CD14-positive monocyte (primary cell): ENCODE measurements around the gene ZNF439. TPM values are rescaled to one million over a fixed set of nuclear protein-coding genes. Genes with fewer than 3 reads are reported as not detected.
"Not testable (repeated sequence)": the region's sequence is repeated elsewhere in the genome, so short reads cannot be mapped to it uniquely, and the experiment has no call there.

ENCODE experiments used
- DNase-seq, 3 donors: peaks; one replicate each; pipeline ENCODE4 v3.0.0-alpha.2; 2011 to 2022
- H2AFZ ChIP-seq: 2 replicates; pipeline ENCODE4 v1.6.0; 2012; ENCODE audit warnings: mild to moderate bottlenecking, low read depth, low read length, inconsistent platforms; ENCODE audit not compliant: insufficient read depth, poor library complexity, severe bottlenecking
- H3K27ac ChIP-seq, 2 donors: 1 replicate in 1 of 2; 2 replicates in 1 of 2; pipeline ENCODE4 v1.5.1; 2012 to 2013; ENCODE audit warnings: low read length in 2 of 2, control low read depth in 1 of 2, inconsistent platforms in 1 of 2, low read depth in 1 of 2, mild to moderate bottlenecking in 1 of 2
- H3K27me3 ChIP-seq, 2 donors: one replicate each; pipeline versions ENCODE4 v1.6.0 to v1.6.1; 2011 to 2013; ENCODE audit warnings: low read length in 2 of 2; ENCODE audit not compliant: control insufficient read depth in 2 of 2, insufficient read depth in 2 of 2
- H3K36me3 ChIP-seq, 2 donors: replicated peaks in 1 of 2; 1 replicate in 1 of 2; 2 replicates in 1 of 2; pipeline versions ENCODE4 v1.5.1 to v1.6.1; 2012 to 2013; ENCODE audit warnings: low read length in 2 of 2, control low read depth in 1 of 2, inconsistent platforms in 1 of 2, mild to moderate bottlenecking in 1 of 2; ENCODE audit not compliant: insufficient read depth in 2 of 2, control insufficient read depth in 1 of 2
- H3K4me1 ChIP-seq, 2 donors: 1 replicate in 1 of 2; 2 replicates in 1 of 2; pipeline versions ENCODE4 v1.5.1 to v1.6.1; 2012 to 2013; ENCODE audit warnings: low read length in 2 of 2, control low read depth in 1 of 2, inconsistent platforms in 1 of 2, mild to moderate bottlenecking in 1 of 2, moderate library complexity in 1 of 2; ENCODE audit not compliant: insufficient read depth in 2 of 2, control insufficient read depth in 1 of 2
- H3K4me2 ChIP-seq: replicated peaks from 2 replicates; pipeline ENCODE3; 2012; ENCODE audit warnings: low read length, moderate library complexity, mild to moderate bottlenecking; ENCODE audit not compliant: poor library complexity, severe bottlenecking; ENCODE audit errors: extremely low read depth
- H3K4me3 ChIP-seq, 3 experiments: fragments of 200-600 bp in 1 of 3; sonication (generic) in 1 of 3; replicated peaks in 1 of 3; 1 replicate in 2 of 3; 2 replicates in 1 of 3; pipeline ENCODE4 v1.5.1; 2011 to 2013; ENCODE audit warnings: low read length in 3 of 3, mild to moderate bottlenecking in 3 of 3, control low read depth in 2 of 3, low read depth in 2 of 3, inconsistent platforms in 1 of 3, moderate library complexity in 1 of 3
- H3K79me2 ChIP-seq: 2 replicates; pipeline ENCODE4 v1.6.0; 2012; ENCODE audit warnings: mild to moderate bottlenecking, control low read depth, inconsistent platforms, low read length, moderate library complexity; ENCODE audit not compliant: insufficient read depth
- H3K9ac ChIP-seq: 2 replicates; pipeline ENCODE4 v1.6.0; 2017; ENCODE audit warnings: low read length, mild to moderate bottlenecking; ENCODE audit not compliant: insufficient read depth, poor library complexity, severe bottlenecking
- H3K9me3 ChIP-seq, 2 donors: replicated peaks in 1 of 2; 1 replicate in 1 of 2; 2 replicates in 1 of 2; pipeline versions ENCODE4 v1.5.1 to v1.6.1; 2012 to 2013; ENCODE audit warnings: low read length in 2 of 2, control low read depth in 1 of 2; ENCODE audit not compliant: control insufficient read depth in 1 of 2, insufficient read depth in 1 of 2
- H4K20me1 ChIP-seq: 2 replicates; pipeline ENCODE4 v1.6.0; 2012; ENCODE audit warnings: mild to moderate bottlenecking, low read length, control low read depth, moderate library complexity; ENCODE audit not compliant: insufficient read depth
- H3K27ac Mint-ChIP-seq, 7 donors: one replicate each; pipeline ENCODE4 v1.8.0; 2020; ENCODE audit warnings: mild to moderate bottlenecking in 7 of 7, mixed read lengths in 7 of 7, moderate library complexity in 6 of 7, inconsistent platforms in 2 of 7
- H3K27me3 Mint-ChIP-seq, 3 donors: one replicate each; pipeline ENCODE4 v1.8.0; 2021 to 2022; ENCODE audit warnings: low read depth in 3 of 3, mild to moderate bottlenecking in 3 of 3, mixed read lengths in 3 of 3, moderate library complexity in 3 of 3, inconsistent platforms in 1 of 3
- H3K36me3 Mint-ChIP-seq, 2 donors: one replicate each; pipeline ENCODE4 v1.8.0; 2020; ENCODE audit warnings: mixed read lengths in 2 of 2, inconsistent platforms in 1 of 2, mild to moderate bottlenecking in 1 of 2
- H3K4me1 Mint-ChIP-seq: one replicate; pipeline ENCODE4 v1.8.0; 2020; ENCODE audit warnings: mild to moderate bottlenecking, mixed read lengths
- H3K4me3 Mint-ChIP-seq, 2 donors: one replicate each; pipeline ENCODE4 v1.8.0; 2020; ENCODE audit warnings: mild to moderate bottlenecking in 2 of 2, mixed read lengths in 2 of 2, moderate library complexity in 1 of 2
- H3K9me3 Mint-ChIP-seq, 7 donors: one replicate each; pipeline ENCODE4 v1.8.0; 2020 to 2022; ENCODE audit warnings: mixed read lengths in 7 of 7, mild to moderate bottlenecking in 6 of 7, moderate library complexity in 6 of 7, inconsistent platforms in 2 of 7
- CTCF ChIP-seq: fragments of 200-600 bp; IDR thresholded peaks from one replicate; pipeline ENCODE4 v1.8.0; 2022; ENCODE audit warnings: antibody characterized with exemption, mild to moderate bottlenecking
- WGBS: methylation state at CpG from one replicate; pipeline ENCODE4 v1.1.5; 2013; ENCODE audit warnings: missing lambda C conversion rate; ENCODE audit not compliant: insufficient coverage; 5-methylcytosine and 5-hydroxymethylcytosine counted together
- intact Hi-C, 2 donors: fragments of 100-400 bp; cut with micrococcal nuclease; formaldehyde crosslinking; loops; one replicate each; pipeline versions ENCODE4 v1.15.0 to v1.15.1; 2023
- polyA plus RNA-seq, 3 donors: library from polyadenylated mRNA; depleted of rRNA in 1 of 3; unstranded in 2 of 3; stranded (reverse) in 1 of 3; fragments of 300-500 nt in 2 of 3; fragments of >200 nt in 1 of 3; fragmentation: Illumina TruSeq in 2 of 3; gene quantifications; 1 replicate in 2 of 3; 2 replicates in 1 of 3; pipeline ENCODE4 v1.2.3, GENCODE V29; 2012 to 2021

Gene ZNF439
- polyA plus RNA-seq, 3 donors, result 0.31 to 2.1 (median 0.82) TPM

- Histone ChIP-seq H3K4me1 (peaks cover 7% of the 10 kb centered on the region in 2 donors), H3K79me2 (no peaks in the 10 kb centered on the region), H3K9ac (no peak overlapping the region), H3K4me2 (no peak overlapping the region), H3K9me3 (peaks cover 49 to 67% of the 10 kb centered on the region in 2 donors), H2AFZ (no peak overlapping the region), H3K27ac (no peak overlapping the region), H4K20me1 (no peaks in the 10 kb centered on the region), H3K4me3 (no peak overlapping the region), H3K27me3 (no peaks in the 10 kb centered on the region), H3K36me3 (no peaks in the 10 kb centered on the region)
- 40% methylated on average over 1 of the region's 2 CpGs for WGBS
- H3K9me3 Mint-ChIP-seq, result peaks cover 14 to 76% (median 56%) of the 10 kb centered on the region in 7 donors
- no peak for TF ChIP-seq CTCF
- H3K36me3 Mint-ChIP-seq, result peaks cover 0 to 2% of the 10 kb centered on the region in 2 donors
- no peak overlapping the region for H3K4me3 Mint-ChIP-seq
- H3K4me1 Mint-ChIP-seq, result peaks cover 10% of the 10 kb centered on the region
- intact Hi-C loops, result no loop called here
- no peak overlapping the region for H3K27ac Mint-ChIP-seq
- peaks cover 2 to 7% (median 3%) of the 10 kb centered on the region in 3 donors for H3K27me3 Mint-ChIP-seq
- DNase-seq, result no peak
Observed at GRCh38 chr19:11843722-11844121, 4.8 kb upstream of the ZNF439 start.

- H3K27ac ChIP-seq, H3K4me3 ChIP-seq, DNase-seq, H3K36me3 ChIP-seq, H3K27me3 ChIP-seq, intact Hi-C loops, H4K20me1 ChIP-seq, H3K27me3 Mint-ChIP-seq, H3K4me3 Mint-ChIP-seq, H3K9ac ChIP-seq, H3K4me2 ChIP-seq: not testable (repeated sequence)
- Histone ChIP-seq H3K79me2 (peaks cover 26% of the 10 kb centered on the region), H3K4me1 (peaks cover 15 to 19% of the 10 kb centered on the region in 2 donors), H2AFZ (peak overlapping the region; percentile 81), H3K9me3 (peaks cover 47 to 64% of the 10 kb centered on the region in 2 donors)
- Mint-ChIP-seq H3K36me3 (peaks cover 3 to 20% of the 10 kb centered on the region in 2 donors), H3K27ac (peak overlapping the region in 2 of 7 donors; percentile 41 to 62), H3K9me3 (peaks cover 22 to 73% (median 45%) of the 10 kb centered on the region in 7 donors), H3K4me1 (peaks cover 20% of the 10 kb centered on the region)
- 82% methylated on average over 5 of the region's 6 CpGs for WGBS
Observed at GRCh38 chr19:11847615-11848014, 911 bp upstream of the ZNF439 start.
